HEK293 (cell line): ENCODE results near the gene RASEF.

Experiments
- CTCF ChIA-PET: fragments of 350-600 bp; formaldehyde crosslinking; extraction: SDS; loops from one replicate; lab custom pipeline; 2021; ENCODE audit warnings: antibody characterized with exemption; lab: Yijun Ruan, JAX
- POLR2A ChIA-PET: fragments of 300-600 bp; formaldehyde crosslinking; extraction: SDS; loops from one replicate; lab custom pipeline; 2020; ENCODE audit warnings: antibody characterized with exemption, inconsistent platforms; lab: Yijun Ruan, JAX
- H3K27ac ChIP-seq: fragments of 200-500 bp; sonication (Bioruptor generic); 2 replicates; pipeline ENCODE4 v1.5.1; 2014; ENCODE audit warnings: low read depth, low read length, control low read depth, inconsistent platforms; ENCODE audit errors: extremely low read depth
- H3K36me3 ChIP-seq, 2 experiments: fragments of 200-500 bp in 1 of 2; sonication (Bioruptor generic) in 1 of 2; 1 replicate in 1 of 2; 2 replicates in 1 of 2; pipeline ENCODE4 v1.5.1; 2014 to 2017; ENCODE audit warnings: inconsistent platforms in 2 of 2, low read length in 2 of 2; ENCODE audit not compliant: control insufficient read depth in 2 of 2, insufficient read depth in 1 of 2
- H3K4me1 ChIP-seq: fragments of 200-500 bp; sonication (Bioruptor generic); 2 replicates; pipeline ENCODE4 v1.5.1; 2014; ENCODE audit warnings: mild to moderate bottlenecking, low read length, inconsistent platforms; ENCODE audit not compliant: control insufficient read depth, insufficient read depth
- H3K4me3 ChIP-seq: 2 replicates; pipeline ENCODE4 v1.5.1; 2011; ENCODE audit warnings: low read depth, mild to moderate bottlenecking, control low read depth, low read length, moderate library complexity
- H3K9me3 ChIP-seq: fragments of 200-500 bp; sonication (Bioruptor generic); 2 replicates; pipeline ENCODE4 v1.5.1; 2014; ENCODE audit warnings: low read depth, low read length, inconsistent platforms; ENCODE audit not compliant: control insufficient read depth, insufficient read depth
- ATF2 ChIP-seq: fragments of 450-650 bp; formaldehyde crosslinking; IDR thresholded peaks from 2 replicates; pipeline ENCODE4 v1.5.1; 2016; ENCODE audit warnings: missing biosample characterization, missing genetic modification characterization, low read depth
- FEZF1 ChIP-seq: fragments of 450-650 bp; formaldehyde crosslinking; IDR thresholded peaks from 2 replicates; pipeline ENCODE4 v1.5.1; 2016; ENCODE audit warnings: missing biosample characterization, missing genetic modification characterization
- GLIS2 ChIP-seq: fragments of 450-650 bp; formaldehyde crosslinking; IDR thresholded peaks from 2 replicates; pipeline ENCODE4 v1.5.1; 2016; ENCODE audit warnings: missing biosample characterization, missing genetic modification characterization
- OSR2 ChIP-seq: fragments of 450-650 bp; formaldehyde crosslinking; IDR thresholded peaks from 2 replicates; pipeline ENCODE4 v1.5.1; 2016; ENCODE audit warnings: missing biosample characterization, missing genetic modification characterization
- PRDM10 ChIP-seq: fragments of 450-650 bp; formaldehyde crosslinking; IDR thresholded peaks from 2 replicates; pipeline ENCODE4 v1.5.1; 2016; ENCODE audit warnings: missing biosample characterization, missing genetic modification characterization
- SALL2 ChIP-seq: fragments of 450-650 bp; formaldehyde crosslinking; IDR thresholded peaks from 2 replicates; pipeline ENCODE4 v1.5.0; 2017; ENCODE audit warnings: missing biosample characterization, mild to moderate bottlenecking, missing genetic modification characterization, borderline replicate concordance
- SP7 ChIP-seq: fragments of 450-650 bp; formaldehyde crosslinking; IDR thresholded peaks from 2 replicates; pipeline ENCODE4 v1.5.1; 2016; ENCODE audit warnings: missing biosample characterization, missing genetic modification characterization
- TRIM28 ChIP-seq: IDR thresholded peaks from 2 replicates; pipeline ENCODE4 v1.6.1; 2011; ENCODE audit warnings: low read length, control low read depth, borderline replicate concordance
- YY1 ChIP-seq: fragments of 450-650 bp; formaldehyde crosslinking; IDR thresholded peaks from 2 replicates; pipeline ENCODE4 v1.5.1; 2018; ENCODE audit warnings: missing biosample characterization, missing genetic modification characterization
- ZFP41 ChIP-seq: fragments of 450-650 bp; formaldehyde crosslinking; IDR thresholded peaks from 2 replicates; pipeline ENCODE4 v1.5.1; 2016; ENCODE audit warnings: missing biosample characterization, missing genetic modification characterization, borderline replicate concordance
- ZNF132 ChIP-seq: fragments of 450-650 bp; formaldehyde crosslinking; IDR thresholded peaks from 2 replicates; pipeline ENCODE4 v1.5.1; 2017; ENCODE audit warnings: missing biosample characterization, missing genetic modification characterization, borderline replicate concordance
- ZNF138 ChIP-seq: fragments of 450-650 bp; formaldehyde crosslinking; IDR thresholded peaks from 2 replicates; pipeline ENCODE4 v1.5.1; 2016; ENCODE audit warnings: missing biosample characterization, missing genetic modification characterization, borderline replicate concordance
- ZNF140 ChIP-seq: fragments of 450-650 bp; formaldehyde crosslinking; IDR thresholded peaks from 2 replicates; pipeline ENCODE4 v1.5.1; 2016; ENCODE audit warnings: missing biosample characterization, missing genetic modification characterization
- ZNF155 ChIP-seq: fragments of 450-650 bp; formaldehyde crosslinking; IDR thresholded peaks from 2 replicates; pipeline ENCODE4 v1.5.1; 2016; ENCODE audit warnings: missing biosample characterization, missing genetic modification characterization
- ZNF169 ChIP-seq: fragments of 450-650 bp; formaldehyde crosslinking; IDR thresholded peaks from 2 replicates; pipeline ENCODE4 v1.5.1; 2016; ENCODE audit warnings: missing biosample characterization, missing genetic modification characterization
- ZNF19 ChIP-seq: fragments of 450-650 bp; formaldehyde crosslinking; IDR thresholded peaks from 2 replicates; pipeline ENCODE4; 2016; ENCODE audit warnings: missing biosample characterization, missing genetic modification characterization, low read depth
- ZNF239 ChIP-seq: fragments of 450-650 bp; formaldehyde crosslinking; IDR thresholded peaks from 2 replicates; pipeline ENCODE4 v1.5.1; 2016; ENCODE audit warnings: missing biosample characterization, missing genetic modification characterization
- ZNF280D ChIP-seq: fragments of 450-650 bp; formaldehyde crosslinking; IDR thresholded peaks from 2 replicates; pipeline ENCODE4 v1.5.1; 2016; ENCODE audit warnings: missing biosample characterization, missing genetic modification characterization
- ZNF350 ChIP-seq: fragments of 450-650 bp; formaldehyde crosslinking; IDR thresholded peaks from 2 replicates; pipeline ENCODE4 v1.5.0; 2017; ENCODE audit warnings: missing biosample characterization, mild to moderate bottlenecking, missing genetic modification characterization
- ZNF354C ChIP-seq: fragments of 450-650 bp; formaldehyde crosslinking; IDR thresholded peaks from 2 replicates; pipeline ENCODE4 v1.5.1; 2016; ENCODE audit warnings: missing biosample characterization, missing genetic modification characterization, low read depth, borderline replicate concordance
- ZNF37A ChIP-seq: fragments of 450-650 bp; IDR thresholded peaks from 2 replicates; pipeline ENCODE4 v1.5.1; 2018; ENCODE audit warnings: missing biosample characterization, missing genetic modification characterization
- ZNF433 ChIP-seq: fragments of 450-650 bp; formaldehyde crosslinking; IDR thresholded peaks from 2 replicates; pipeline ENCODE4 v1.5.1; 2016; ENCODE audit warnings: missing biosample characterization, missing genetic modification characterization, low read depth
- ZNF473 ChIP-seq: fragments of 450-650 bp; formaldehyde crosslinking; IDR thresholded peaks from 2 replicates; pipeline ENCODE4 v1.5.1; 2017; ENCODE audit warnings: missing biosample characterization, missing genetic modification characterization
- ZNF530 ChIP-seq: fragments of 450-650 bp; formaldehyde crosslinking; IDR thresholded peaks from 2 replicates; pipeline ENCODE4 v1.5.1; 2016; ENCODE audit warnings: low read depth, missing biosample characterization, missing genetic modification characterization
- ZNF624 ChIP-seq: fragments of 450-650 bp; formaldehyde crosslinking; IDR thresholded peaks from 2 replicates; pipeline ENCODE4 v1.5.1; 2017; ENCODE audit warnings: missing biosample characterization, missing genetic modification characterization
- ZNF626 ChIP-seq: fragments of 450-650 bp; sonication (Bioruptor Pico); formaldehyde crosslinking; IDR thresholded peaks from 2 replicates; pipeline ENCODE4 v1.5.1; 2018; ENCODE audit warnings: missing biosample characterization, missing genetic modification characterization, inconsistent platforms
- ZNF707 ChIP-seq: fragments of 450-650 bp; formaldehyde crosslinking; IDR thresholded peaks from 2 replicates; pipeline ENCODE4 v1.5.1; 2016; ENCODE audit warnings: missing biosample characterization, missing genetic modification characterization
- ZNF747 ChIP-seq: fragments of 450-650 bp; formaldehyde crosslinking; IDR thresholded peaks from 2 replicates; pipeline ENCODE4 v1.5.1; 2016; ENCODE audit warnings: missing biosample characterization, missing genetic modification characterization
- ZSCAN18 ChIP-seq: fragments of 450-650 bp; formaldehyde crosslinking; IDR thresholded peaks from 2 replicates; pipeline ENCODE4 v1.5.1; 2016; ENCODE audit warnings: missing biosample characterization, missing genetic modification characterization

RASEF gene

GRCh38 chr9:83002329-83002728, 60.6 kb downstream of the RASEF start:
- no peaks in the 10 kb centered on the region for H3K9me3 ChIP-seq
- H3K36me3 ChIP-seq = peaks cover 3 to 61% of the 10 kb centered on the region in 2 experiments; a peak in 2 of 3 replicates
- TF ChIP-seq ZNF140 (tag by site-specific recombination) (no peak), PRDM10 (no peak), ZSCAN18 (tag by site-specific recombination) (no peak), ZNF624 (tag by site-specific recombination) (no peak), OSR2 (tag by site-specific recombination) (no peak), ZNF138 (tag by site-specific recombination) (no peak), ZNF626 (tag by site-specific recombination) (no peak), ZFP41 (tag by site-specific recombination) (no peak), ZNF433 (tag by site-specific recombination) (no peak), ZNF169 (no peak), ZNF280D (no peak), GLIS2 (no peak), ZNF132 (tag by site-specific recombination) (no peak), ZNF707 (no peak)
- TF ChIP-seq, all 188 proteins: peak for 0
- POLR2A ChIA-PET = no interaction called here
- H3K4me3 ChIP-seq = no peak overlapping the region
- H3K27ac ChIP-seq = no peak overlapping the region
- no peaks in the 10 kb centered on the region for H3K4me1 ChIP-seq
- CTCF ChIA-PET = no interaction called here

GRCh38 chr9:83000765-83001164, 62.2 kb downstream of the RASEF start:
- Histone ChIP-seq H3K27ac (no peak overlapping the region), H3K4me1 (no peaks in the 10 kb centered on the region), H3K4me3 (no peak overlapping the region), H3K9me3 (no peaks in the 10 kb centered on the region), H3K36me3 (peaks cover 3 to 70% of the 10 kb centered on the region in 2 experiments)
- CTCF ChIA-PET = no interaction called here
- POLR2A ChIA-PET = no interaction called here
- TF ChIP-seq FEZF1 (tag by site-specific recombination) (no peak), ZNF473 (no peak), ATF2 (no peak), ZNF747 (no peak), ZNF624 (tag by site-specific recombination) (no peak), ZNF354C (tag by site-specific recombination) (no peak), SP7 (tag by site-specific recombination) (no peak), YY1 (tag by site-specific recombination) (no peak), ZNF350 (tag by site-specific recombination) (no peak), ZNF155 (tag by site-specific recombination) (no peak), ZNF37A (tag by site-specific recombination) (no peak), TRIM28 (no peak), SALL2 (tag by site-specific recombination) (no peak), ZNF19 (no peak), ZNF239 (tag by site-specific recombination) (no peak), ZNF530 (tag by site-specific recombination) (no peak)
